ENCODE data around the gene PLXNA4. TPM values are rescaled to one million over a fixed set of nuclear protein-coding genes. Genes with fewer than 3 reads are reported as not detected.

Gene PLXNA4
- polyA plus RNA-seq, 2 of the 4 experiments (the other 2 are of a cell fraction), result 0.12 to 0.34 TPM

GRCh38 chr7:132312531-132313055 is 263.7 kb downstream of the PLXNA4 start:
- FAIRE-seq (no peak), ATAC-seq (no peak), DNase-seq (ENCODE audit: low read depth in 1 of 2, low spot score in 1 of 2) (no peak)
- Histone ChIP-seq H3K4me1 (no peaks in the 10 kb centered on the region), H3K4me2 (no peak overlapping the region), H3K4me3 (no peak overlapping the region), H3K27ac (no peak overlapping the region), H3K9me3 (no peaks in the 10 kb centered on the region)
- 52% methylated on average over 4 of the region's 4 CpGs for WGBS (ENCODE audit: missing lambda C conversion rate)
- ChIA-PET CTCF (interaction anchor here (1.2 kb wide), 1 partner anchor 61 kb away, joined by 3 read pairs; no protein-coding TSS in a partner anchor), POLR2A (no interaction called here)
- no peak for TF ChIP-seq ZFP36 (IDR thresholded peaks at IDR 0.05; ENCODE audit: borderline replicate concordance, partially characterized antibody)
- no peak for TF ChIP-seq RARB (CRISPR knock-in tag; IDR thresholded peaks at IDR 0.05)
- TF ChIP-seq NPAS2 (CRISPR knock-in tag; IDR thresholded peaks at IDR 0.05; ENCODE audit: borderline replicate concordance), result no peak
- no peak for TF ChIP-seq CTCF (IDR thresholded peaks at IDR 0.05)
- TF ChIP-seq JUN (IDR thresholded peaks at IDR 0.05), result no peak
- no peak for TF ChIP-seq CBX8 (IDR thresholded peaks at IDR 0.05)
- TF ChIP-seq HMGXB4 (CRISPR knock-in tag; IDR thresholded peaks at IDR 0.05; ENCODE audit: borderline replicate concordance), result no peak
- no peak for TF ChIP-seq NFE2L2 (conservative IDR thresholded peaks at IDR 0.05; ENCODE audit: low read length)
- TF ChIP-seq MYC (IDR thresholded peaks at IDR 0.05; ENCODE audit: borderline replicate concordance, low read length), result no peak
- no peak for TF ChIP-seq TP53 (CRISPR knock-in tag; IDR thresholded peaks at IDR 0.05)

GRCh38 chr7:132311733-132312132 is 264.5 kb downstream of the PLXNA4 start:
- CTCF ChIA-PET, result interaction anchor here (0.7 to 1.2 kb wide), 2 partner anchors 60 to 367 kb away, joined by 3 read pairs; no protein-coding TSS in a partner anchor
- ATAC-seq (no peak), FAIRE-seq (no peak)

More at GRCh38 chr7:132311733-132312132, 264.5 kb downstream of the PLXNA4 start:
- Histone ChIP-seq H3K4me1 (no peaks in the 10 kb centered on the region), H3K9me3 (no peaks in the 10 kb centered on the region), H3K27ac (no peak overlapping the region), H3K4me2 (no peak overlapping the region), H3K4me3 (no peak overlapping the region)
- 45% methylated on average over 1 of the region's 2 CpGs for WGBS (ENCODE audit: missing lambda C conversion rate)
- DNase-seq (ENCODE audit: low read depth in 1 of 2, low spot score in 1 of 2), result no peak
- POLR2A ChIA-PET, result no interaction called here
- TF ChIP-seq ZFP36 (IDR thresholded peaks at IDR 0.05; ENCODE audit: borderline replicate concordance, partially characterized antibody) (no peak), EP300 (IDR thresholded peaks at IDR 0.05) (no peak), CBX2 (IDR thresholded peaks at IDR 0.05; ENCODE audit: borderline replicate concordance, low read depth) (no peak), CTCF (IDR thresholded peaks at IDR 0.05) (no peak), HEYL (CRISPR knock-in tag; IDR thresholded peaks at IDR 0.05) (no peak), HMGXB4 (CRISPR knock-in tag; IDR thresholded peaks at IDR 0.05; ENCODE audit: borderline replicate concordance) (no peak), ZNF302 (CRISPR knock-in tag; IDR thresholded peaks at IDR 0.05) (no peak), GATA3 (IDR thresholded peaks at IDR 0.05; ENCODE audit: borderline replicate concordance) (no peak), CHD4 (IDR thresholded peaks at IDR 0.05; ENCODE audit: borderline replicate concordance) (no peak), NR3C1 (IDR thresholded peaks at IDR 0.05) (no peak), ZC3H11A (IDR thresholded peaks at IDR 0.05) (no peak), PHF8 (IDR thresholded peaks at IDR 0.05; ENCODE audit: borderline replicate concordance, low read depth) (no peak), JUNB (IDR thresholded peaks at IDR 0.05) (no peak), EHF (CRISPR knock-in tag; IDR thresholded peaks at IDR 0.05) (no peak), ATOH8 (CRISPR knock-in tag; IDR thresholded peaks at IDR 0.05; ENCODE audit: low read depth) (no peak), USF2 (IDR thresholded peaks at IDR 0.05) (no peak), E2F6 (IDR thresholded peaks at IDR 0.05; ENCODE audit: borderline replicate concordance, low read depth) (no peak)

Data from A549 (cell line).